Activated T-cell treated with anti-CD3 and anti-CD28 coated beads for 48 hours (primary cell): ENCODE data around the gene ELF3.
"Not testable (repeated sequence)": the region's sequence is repeated elsewhere in the genome, so short reads cannot be mapped to it uniquely, and the experiment has no call there.

Source experiments
- DNase-seq: peaks from one replicate; pipeline ENCODE4 v3.0.0-alpha.2; 2020; ENCODE audit warnings: low read depth

ELF3 gene

GRCh38 chr1:202034683-202035462 is 24.5 kb downstream of the ELF3 start:
- no peak for DNase-seq

GRCh38 chr1:202036595-202037387 is 26.4 kb downstream of the ELF3 start:
- DNase-seq, result no peak

GRCh38 chr1:202037706-202038296 is 27.4 kb downstream of the ELF3 start:
- DNase-seq, result no peak

- no peak for DNase-seq
Observed at GRCh38 chr1:202038688-202039346, 28.4 kb downstream of the ELF3 start.

- DNase-seq, result no peak
Observed at GRCh38 chr1:202045705-202046104, 35.3 kb downstream of the ELF3 start.

- DNase-seq, result no peak
Observed at GRCh38 chr1:202046227-202046626, 35.8 kb downstream of the ELF3 start.

- no peak for DNase-seq
Observed at GRCh38 chr1:202046748-202047708, 36.6 kb downstream of the ELF3 start.

- no peak for DNase-seq
Observed at GRCh38 chr1:202047977-202048376, 37.6 kb downstream of the ELF3 start.

- no peak for DNase-seq
Observed at GRCh38 chr1:202049129-202049528, 38.7 kb downstream of the ELF3 start.

- no peak for DNase-seq
Observed at GRCh38 chr1:202054094-202054493, 43.7 kb downstream of the ELF3 start.

GRCh38 chr1:202054673-202055072 is 44.3 kb downstream of the ELF3 start:
- DNase-seq, result not testable (repeated sequence)

GRCh38 chr1:202056644-202057334 is 46.4 kb downstream of the ELF3 start:
- no peak for DNase-seq

- DNase-seq, result not testable (repeated sequence)
Observed at GRCh38 chr1:202057335-202057704, 46.9 kb downstream of the ELF3 start.

- no peak for DNase-seq
Observed at GRCh38 chr1:202058001-202058908, 47.9 kb downstream of the ELF3 start.

- DNase-seq, result no peak
Observed at GRCh38 chr1:202061055-202061454, 50.7 kb downstream of the ELF3 start.

GRCh38 chr1:202061787-202062186 is 51.4 kb downstream of the ELF3 start:
- DNase-seq, result not testable (repeated sequence)

GRCh38 chr1:202062636-202063035 is 52.2 kb downstream of the ELF3 start:
- DNase-seq, result not testable (repeated sequence)

GRCh38 chr1:202063093-202063492 is 52.7 kb downstream of the ELF3 start:
- no peak for DNase-seq

- not testable (repeated sequence) for DNase-seq
Observed at GRCh38 chr1:202064889-202065312, 54.5 kb downstream of the ELF3 start.
